ENCODE results near the gene WIPI1.

- TF ChIP-seq EZH2 (IDR thresholded peaks at IDR 0.05; ENCODE audit: borderline replicate concordance) (no peak), CTCF (IDR thresholded peaks at IDR 0.05; ENCODE audit: poor library complexity) (no peak)
Measured at GRCh38 chr17:68450391-68450790, 6.9 kb downstream of the WIPI1 start.
